NK-92 (cell line): ENCODE measurements around the gene KCTD6.

Experiments used
- DNase-seq: peaks from one replicate; lab custom pipeline; 2025; ENCODE audit not compliant: unreplicated experiment; lab: John Stamatoyannopoulos, UW

KCTD6 gene

GRCh38 chr3:58551636-58552180, 59.8 kb downstream of the KCTD6 start:
- DNase-seq: no peak
